Measurements from ENCODE around the gene FGB.

DNA sequence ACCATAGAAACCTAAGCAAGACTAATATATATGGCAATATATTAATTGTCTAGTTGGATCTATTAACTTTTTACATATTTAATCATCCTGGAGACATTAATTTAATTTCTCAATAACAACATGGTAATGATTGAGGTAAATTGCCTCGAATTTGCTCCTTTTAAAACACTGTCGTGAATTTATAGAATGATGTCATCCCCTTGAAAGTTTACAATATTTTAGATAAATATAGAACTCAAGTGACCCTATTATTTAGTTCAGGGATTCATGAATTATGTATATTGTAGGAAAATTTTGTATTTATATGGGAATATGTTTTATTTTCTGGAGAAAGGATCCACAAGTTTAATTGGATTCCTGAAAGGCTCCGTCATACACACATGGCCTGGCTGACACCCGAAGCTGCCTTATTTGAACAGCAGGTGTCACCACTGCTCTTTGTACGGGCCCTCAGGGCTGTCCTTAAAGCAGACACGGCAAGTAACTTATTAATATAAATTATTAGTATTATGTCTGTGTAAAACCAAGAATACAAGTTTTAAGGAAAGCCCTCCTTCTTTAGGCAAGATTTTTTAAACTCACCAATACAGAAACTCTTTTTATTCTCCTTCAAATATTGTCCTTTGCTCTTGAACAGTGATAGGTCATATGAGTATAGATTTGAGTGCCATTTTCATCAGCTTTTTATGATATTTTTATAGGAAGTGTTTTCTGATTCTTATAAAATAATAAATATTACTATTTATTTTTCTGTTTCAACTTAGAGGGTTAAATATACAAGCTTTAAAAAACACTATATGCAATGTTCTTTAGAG, 10.7 kb upstream of the FGB start:
- no peak for TF ChIP-seq RARB (CRISPR knock-in tag; IDR thresholded peaks at IDR 0.05)
- TF ChIP-seq HOXA7 (CRISPR knock-in tag; IDR thresholded peaks at IDR 0.05), result no peak
- TF ChIP-seq, protein P1, sequence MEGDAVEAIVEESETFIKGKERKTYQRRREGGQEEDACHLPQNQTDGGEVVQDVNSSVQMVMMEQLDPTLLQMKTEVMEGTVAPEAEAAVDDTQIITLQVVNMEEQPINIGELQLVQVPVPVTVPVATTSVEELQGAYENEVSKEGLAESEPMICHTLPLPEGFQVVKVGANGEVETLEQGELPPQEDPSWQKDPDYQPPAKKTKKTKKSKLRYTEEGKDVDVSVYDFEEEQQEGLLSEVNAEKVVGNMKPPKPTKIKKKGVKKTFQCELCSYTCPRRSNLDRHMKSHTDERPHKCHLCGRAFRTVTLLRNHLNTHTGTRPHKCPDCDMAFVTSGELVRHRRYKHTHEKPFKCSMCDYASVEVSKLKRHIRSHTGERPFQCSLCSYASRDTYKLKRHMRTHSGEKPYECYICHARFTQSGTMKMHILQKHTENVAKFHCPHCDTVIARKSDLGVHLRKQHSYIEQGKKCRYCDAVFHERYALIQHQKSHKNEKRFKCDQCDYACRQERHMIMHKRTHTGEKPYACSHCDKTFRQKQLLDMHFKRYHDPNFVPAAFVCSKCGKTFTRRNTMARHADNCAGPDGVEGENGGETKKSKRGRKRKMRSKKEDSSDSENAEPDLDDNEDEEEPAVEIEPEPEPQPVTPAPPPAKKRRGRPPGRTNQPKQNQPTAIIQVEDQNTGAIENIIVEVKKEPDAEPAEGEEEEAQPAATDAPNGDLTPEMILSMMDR (IDR thresholded peaks at IDR 0.05), result peak; percentile 88
- TF ChIP-seq, protein P2, sequence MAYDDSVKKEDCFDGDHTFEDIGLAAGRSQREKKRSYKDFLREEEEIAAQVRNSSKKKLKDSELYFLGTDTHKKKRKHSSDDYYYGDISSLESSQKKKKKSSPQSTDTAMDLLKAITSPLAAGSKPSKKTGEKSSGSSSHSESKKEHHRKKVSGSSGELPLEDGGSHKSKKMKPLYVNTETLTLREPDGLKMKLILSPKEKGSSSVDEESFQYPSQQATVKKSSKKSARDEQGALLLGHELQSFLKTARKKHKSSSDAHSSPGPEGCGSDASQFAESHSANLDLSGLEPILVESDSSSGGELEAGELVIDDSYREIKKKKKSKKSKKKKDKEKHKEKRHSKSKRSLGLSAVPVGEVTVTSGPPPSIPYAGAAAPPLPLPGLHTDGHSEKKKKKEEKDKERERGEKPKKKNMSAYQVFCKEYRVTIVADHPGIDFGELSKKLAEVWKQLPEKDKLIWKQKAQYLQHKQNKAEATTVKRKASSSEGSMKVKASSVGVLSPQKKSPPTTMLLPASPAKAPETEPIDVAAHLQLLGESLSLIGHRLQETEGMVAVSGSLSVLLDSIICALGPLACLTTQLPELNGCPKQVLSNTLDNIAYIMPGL (CRISPR knock-in tag; IDR thresholded peaks at IDR 0.05; ENCODE audit: borderline replicate concordance), result no peak
- no peak for TF ChIP-seq CHD2 (IDR thresholded peaks at IDR 0.05; ENCODE audit: low read length, partially characterized antibody)
- TF ChIP-seq HDAC2 (IDR thresholded peaks at IDR 0.05), result no peak
- TF ChIP-seq KDM5A (IDR thresholded peaks at IDR 0.05), result no peak
- TF ChIP-seq EP300 (IDR thresholded peaks at IDR 0.05), result no peak
- TF ChIP-seq CBX2 (IDR thresholded peaks at IDR 0.05; ENCODE audit: borderline replicate concordance, low read depth), result no peak
- TF ChIP-seq POLR2AphosphoS2 (conservative IDR thresholded peaks at IDR 0.05; ENCODE audit: low read length), result no peak
- no peak for TF ChIP-seq NFE2L2 (conservative IDR thresholded peaks at IDR 0.05; ENCODE audit: low read length)
- TF ChIP-seq KDM1A (IDR thresholded peaks at IDR 0.05; ENCODE audit: low read depth), result no peak
- no peak for TF ChIP-seq SREBF2 (IDR thresholded peaks at IDR 0.05)

Data from A549 (cell line).